Cardiac septum (tissue), 1 donor: Measurements from ENCODE around the gene VAV2. TPM values are rescaled to one million over a fixed set of nuclear protein-coding genes. Genes with fewer than 3 reads are reported as not detected.
"Not testable (repeated sequence)": the region's sequence is repeated elsewhere in the genome, so short reads cannot be mapped to it uniquely, and the experiment has no call there.

Experiments used
- DNase-seq: peaks from one replicate; pipeline ENCODE4 v3.0.0-alpha.2; 2020; ENCODE audit warnings: low spot score
- intact Hi-C: fragments of 100-400 bp; cut with DNase I; formaldehyde crosslinking; loops from one replicate; pipeline ENCODE4 v1.14.0; 2022
- total RNA-seq: library from RNA; stranded (reverse); fragmentation: NEBNext Ultra II Directional; extraction: Animal tissue kit (Norgen Biotek cat#: 25700); gene quantifications from one replicate; pipeline ENCODE4 v1.2.1, GENCODE V29; 2021
- donor health status: DM: no; HTN: no; CAD: no.

VAV2 gene
- total RNA-seq, 1 donor from 2014 or later = 8.1 TPM

DNA sequence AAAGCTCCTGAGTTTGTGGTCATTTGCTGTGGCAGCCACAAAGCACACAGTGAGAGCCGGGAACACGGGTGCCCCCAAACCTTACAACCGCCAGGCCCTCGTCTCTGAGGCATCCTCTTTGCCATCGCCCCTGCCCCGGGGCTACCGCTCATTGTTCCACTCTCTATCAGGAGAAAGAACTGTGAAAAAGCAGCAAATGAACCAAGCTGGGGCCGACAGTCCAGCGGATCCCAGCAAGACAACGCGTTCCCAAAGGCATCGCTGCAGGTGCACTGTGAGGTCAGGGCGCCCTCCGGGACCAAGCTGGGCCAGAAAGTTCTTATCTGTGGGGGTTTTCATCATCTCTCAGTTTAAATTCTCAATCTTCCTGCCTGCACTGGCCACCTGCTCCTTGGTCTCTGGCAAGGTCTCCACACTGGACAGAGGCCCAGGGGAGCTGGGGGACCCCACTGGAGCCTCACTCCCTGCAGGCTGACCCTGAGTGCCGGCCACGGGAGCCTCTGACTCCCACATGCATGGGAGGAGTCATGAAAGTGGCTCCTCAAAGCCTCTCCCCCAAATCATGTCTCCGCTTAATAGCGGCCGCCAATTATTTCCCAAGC lies 32.1 kb downstream of the VAV2 start:
- intact Hi-C loops = no loop called here

GRCh38 chr9:133959171-133959570 lies 33.0 kb downstream of the VAV2 start:
- intact Hi-C loops = no loop called here
- DNase-seq = no peak

More for the DNA sequence above, 32.1 kb downstream of the VAV2 start:
- DNase-seq = no peak

DNA sequence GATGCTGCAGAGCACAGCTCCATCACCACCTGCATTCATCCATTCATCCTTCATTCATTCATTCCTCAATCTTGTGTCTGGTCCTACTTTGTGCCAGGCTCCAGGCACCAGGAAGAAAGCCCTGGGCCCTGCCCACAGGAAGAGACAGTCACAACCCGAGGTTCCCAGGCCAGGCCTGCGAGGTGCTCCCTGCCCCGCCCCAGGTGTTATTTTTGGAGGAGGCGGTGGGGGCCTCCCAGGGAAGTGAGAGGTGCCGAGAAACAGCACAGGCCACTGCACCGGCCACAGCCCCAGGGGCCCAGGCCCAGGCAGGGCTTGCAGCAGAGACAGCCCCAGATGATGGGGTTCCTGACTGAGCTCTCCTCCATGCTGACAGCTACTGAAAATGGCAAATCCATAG lies 33.4 kb downstream of the VAV2 start:
- no peak for DNase-seq
- intact Hi-C loops = no loop called here

- intact Hi-C loops = not testable (repeated sequence)
Observed at GRCh38 chr9:133957772-133958171, 34.4 kb downstream of the VAV2 start.

DNA sequence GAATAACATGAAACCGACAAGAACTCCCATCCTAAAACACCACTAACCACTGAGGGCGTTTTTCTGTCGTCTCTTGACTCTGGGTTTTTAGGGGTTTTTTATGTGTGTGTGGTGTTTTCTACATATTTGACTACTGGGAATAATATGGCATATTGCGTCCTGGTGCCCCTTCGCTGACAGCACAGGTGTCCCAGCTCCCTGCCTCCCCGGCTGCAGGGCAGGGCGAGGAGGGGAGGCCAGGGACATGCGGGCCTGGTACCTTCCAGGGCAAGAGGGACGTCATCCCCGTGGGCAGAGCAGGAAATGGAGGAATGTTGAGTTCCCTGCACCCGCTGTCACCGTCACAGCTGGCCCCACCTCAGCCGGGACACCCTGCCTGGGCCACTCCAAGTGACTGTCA lies 34.8 kb downstream of the VAV2 start:
- DNase-seq = no peak
- intact Hi-C loops = no loop called here

More at GRCh38 chr9:133957772-133958171, 34.4 kb downstream of the VAV2 start:
- not testable (repeated sequence) for DNase-seq

- no peak for DNase-seq
- intact Hi-C loops = no loop called here
Observed at GRCh38 chr9:133956520-133957076, 35.5 kb downstream of the VAV2 start.

- intact Hi-C loops = no loop called here
Observed at GRCh38 chr9:133955821-133956411, 36.2 kb downstream of the VAV2 start.

GRCh38 chr9:133954862-133955529 lies 37.1 kb downstream of the VAV2 start:
- intact Hi-C loops = no loop called here
- no peak for DNase-seq

More at GRCh38 chr9:133955821-133956411, 36.2 kb downstream of the VAV2 start:
- DNase-seq = no peak

DNA sequence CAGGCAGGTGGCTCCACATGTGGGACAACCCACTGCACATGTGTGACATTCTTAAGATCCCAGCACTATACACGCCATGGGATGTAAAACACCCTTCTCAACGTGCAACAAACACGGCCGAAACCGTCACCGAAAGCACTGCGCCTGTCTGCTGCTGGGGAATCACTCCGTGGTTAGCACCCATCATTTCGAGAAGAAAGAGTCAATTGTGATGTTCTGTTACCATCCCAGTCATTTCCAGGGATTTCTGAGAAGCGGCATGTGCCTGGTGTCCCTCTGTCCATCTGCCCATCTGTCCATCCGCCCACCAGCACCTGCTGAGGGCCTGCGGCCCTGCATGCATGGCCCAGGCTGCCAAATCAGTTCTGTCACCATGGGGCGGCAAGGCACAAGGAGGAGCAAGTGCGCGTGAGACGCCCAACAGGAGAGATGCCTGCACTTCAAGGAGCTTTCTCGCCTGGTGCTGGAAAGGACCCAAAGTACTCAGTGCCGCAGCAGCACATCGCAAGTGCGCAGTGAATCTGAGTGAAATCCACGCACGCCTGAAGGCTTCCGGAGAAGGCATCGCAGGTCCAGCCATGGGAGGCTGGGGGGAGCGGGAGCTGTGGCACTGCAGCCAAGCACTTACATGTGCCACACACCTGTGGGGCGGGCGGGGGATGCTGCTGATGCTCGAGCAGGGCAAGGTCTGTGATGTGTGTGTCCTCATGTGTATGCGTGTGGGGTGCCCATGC lies 38.0 kb downstream of the VAV2 start:
- intact Hi-C loops = no loop called here

DNA sequence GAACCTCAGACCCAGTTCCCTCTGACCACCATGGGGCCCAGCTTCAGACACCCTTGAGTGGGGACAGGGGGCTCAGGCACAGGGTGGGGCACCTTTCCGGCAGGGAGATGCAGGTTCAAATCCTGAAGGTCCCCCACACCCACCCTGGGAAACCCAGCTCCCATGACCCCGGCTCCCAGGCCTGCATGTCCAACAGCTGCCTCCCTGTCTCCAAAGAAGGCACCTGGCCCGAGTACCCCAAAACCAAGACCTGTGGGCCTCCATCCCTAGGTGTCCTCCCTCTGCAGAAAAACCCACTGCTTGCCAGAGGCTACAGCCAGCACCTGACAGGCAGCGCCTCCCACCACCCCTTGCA lies 38.5 kb downstream of the VAV2 start:
- no peak for DNase-seq
- intact Hi-C loops = no loop called here

More for the DNA sequence above, 38.0 kb downstream of the VAV2 start:
- no peak for DNase-seq

DNA sequence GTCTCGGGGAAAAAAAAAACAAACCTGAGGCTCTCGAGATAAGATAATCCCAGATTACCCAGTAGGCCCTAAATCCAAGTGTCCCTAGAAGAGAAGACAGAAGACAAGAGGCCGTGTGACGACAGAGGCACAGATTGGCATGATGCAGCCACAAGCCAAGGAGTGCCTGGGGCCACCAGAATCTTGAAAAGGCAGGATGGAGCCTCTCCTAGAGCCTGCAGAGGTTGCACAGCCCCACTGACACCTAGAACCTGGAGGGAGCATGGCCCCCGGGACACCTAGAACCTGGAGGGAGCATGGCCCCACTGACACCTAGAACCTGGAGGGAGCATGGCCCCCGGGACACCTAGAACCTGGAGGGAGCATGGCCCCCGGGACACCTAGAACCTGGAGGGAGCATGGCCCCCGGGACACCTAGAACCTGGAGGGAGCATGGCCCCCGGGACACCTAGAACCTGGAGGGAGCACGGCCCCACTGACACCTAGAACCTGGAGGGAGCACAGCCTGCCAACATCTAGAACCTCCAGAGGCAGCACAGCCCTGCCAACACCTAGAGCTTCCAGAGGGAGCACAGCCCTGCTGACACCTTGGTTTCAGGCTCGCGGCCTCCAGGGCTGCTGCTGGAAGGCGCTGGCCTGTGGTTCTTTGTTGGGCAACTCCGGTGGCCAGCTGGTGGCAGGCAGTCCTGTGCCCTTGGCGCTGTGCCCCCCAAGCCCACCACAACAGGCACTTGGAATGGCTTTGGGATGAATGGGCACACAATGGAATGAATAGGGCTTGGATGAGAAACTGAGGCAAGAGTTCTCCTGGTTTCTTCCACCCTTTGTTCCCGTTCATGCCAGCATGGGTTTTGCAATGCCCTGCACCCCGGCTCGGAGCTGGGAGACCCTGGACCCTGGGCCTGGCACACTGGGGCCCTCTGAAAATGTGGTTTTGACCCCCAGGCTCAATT lies 39.2 kb downstream of the VAV2 start:
- no peak for DNase-seq
- intact Hi-C loops = no loop called here

DNA sequence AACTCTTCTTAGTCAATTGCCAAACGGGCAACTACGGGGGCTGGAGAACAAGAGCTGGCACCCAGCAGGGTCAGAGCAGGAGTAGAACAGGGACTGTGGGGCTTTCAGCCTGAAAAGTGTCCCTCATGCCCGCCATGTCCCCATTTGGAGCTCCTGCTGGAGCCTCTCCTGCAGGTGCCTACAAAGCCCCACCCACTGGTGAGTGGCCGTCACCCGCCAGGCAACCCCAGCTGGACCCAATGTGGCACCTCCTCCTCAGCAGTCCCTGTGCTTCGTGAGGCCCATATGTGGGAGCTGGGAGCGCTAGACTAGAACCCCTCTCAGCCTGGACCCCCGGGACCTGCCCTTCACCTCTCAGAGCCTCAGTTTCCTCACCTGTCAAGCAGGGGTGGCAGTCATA lies 40.9 kb downstream of the VAV2 start:
- no peak for DNase-seq
- intact Hi-C loops = no loop called here

GRCh38 chr9:133950629-133951111 lies 41.5 kb downstream of the VAV2 start:
- intact Hi-C loops = no loop called here
- DNase-seq = no peak

DNA sequence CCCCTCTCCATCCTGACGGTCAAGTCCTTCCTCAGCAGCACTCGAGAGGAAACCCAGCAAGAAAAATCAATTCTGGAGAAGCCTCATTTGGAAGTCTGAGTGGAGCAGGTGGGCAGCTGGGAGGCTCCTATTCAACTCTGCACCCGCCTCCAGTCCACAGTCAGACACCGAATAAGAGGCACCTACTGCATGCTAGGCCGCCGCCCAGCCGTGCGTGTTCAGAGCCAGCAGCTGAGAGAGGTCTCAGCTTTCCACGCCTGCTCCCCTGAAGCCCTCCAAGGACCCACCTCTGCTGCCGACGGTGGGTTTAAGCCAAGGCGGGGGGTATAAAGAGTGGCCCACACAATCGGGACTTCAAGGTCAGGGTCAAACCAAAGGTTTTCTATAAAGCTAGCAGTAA lies 41.9 kb downstream of the VAV2 start:
- intact Hi-C loops = no loop called here
- DNase-seq = no peak

DNA sequence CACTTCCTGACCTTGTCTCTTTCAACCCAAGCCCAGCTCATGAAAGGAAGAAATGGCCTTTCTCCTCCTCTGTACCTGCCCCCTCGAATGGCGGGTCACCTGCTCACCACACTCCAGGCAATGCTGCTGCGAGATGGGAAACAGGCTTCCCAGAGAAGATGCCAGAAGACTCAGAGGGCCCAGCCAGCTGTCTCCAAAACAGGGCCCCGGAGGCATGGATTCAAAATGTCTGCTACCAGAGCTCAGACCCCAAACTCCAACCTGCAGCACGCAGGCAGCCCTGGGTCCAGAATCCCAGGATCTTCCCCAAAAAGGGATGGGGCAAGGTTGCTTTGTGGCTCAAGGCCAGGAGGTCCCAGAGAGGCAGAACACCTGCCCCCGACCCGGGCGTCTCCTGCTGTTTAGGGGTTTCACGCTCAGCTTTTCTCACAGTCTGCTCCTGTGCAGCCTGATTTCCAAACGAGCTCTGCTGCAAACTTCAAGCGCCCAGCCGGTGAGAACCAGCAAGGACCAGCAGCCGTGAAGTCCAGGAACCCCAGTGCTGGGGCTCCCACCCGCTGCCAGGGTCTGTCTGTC lies 42.5 kb downstream of the VAV2 start:
- intact Hi-C loops = no loop called here
- DNase-seq = no peak

DNA sequence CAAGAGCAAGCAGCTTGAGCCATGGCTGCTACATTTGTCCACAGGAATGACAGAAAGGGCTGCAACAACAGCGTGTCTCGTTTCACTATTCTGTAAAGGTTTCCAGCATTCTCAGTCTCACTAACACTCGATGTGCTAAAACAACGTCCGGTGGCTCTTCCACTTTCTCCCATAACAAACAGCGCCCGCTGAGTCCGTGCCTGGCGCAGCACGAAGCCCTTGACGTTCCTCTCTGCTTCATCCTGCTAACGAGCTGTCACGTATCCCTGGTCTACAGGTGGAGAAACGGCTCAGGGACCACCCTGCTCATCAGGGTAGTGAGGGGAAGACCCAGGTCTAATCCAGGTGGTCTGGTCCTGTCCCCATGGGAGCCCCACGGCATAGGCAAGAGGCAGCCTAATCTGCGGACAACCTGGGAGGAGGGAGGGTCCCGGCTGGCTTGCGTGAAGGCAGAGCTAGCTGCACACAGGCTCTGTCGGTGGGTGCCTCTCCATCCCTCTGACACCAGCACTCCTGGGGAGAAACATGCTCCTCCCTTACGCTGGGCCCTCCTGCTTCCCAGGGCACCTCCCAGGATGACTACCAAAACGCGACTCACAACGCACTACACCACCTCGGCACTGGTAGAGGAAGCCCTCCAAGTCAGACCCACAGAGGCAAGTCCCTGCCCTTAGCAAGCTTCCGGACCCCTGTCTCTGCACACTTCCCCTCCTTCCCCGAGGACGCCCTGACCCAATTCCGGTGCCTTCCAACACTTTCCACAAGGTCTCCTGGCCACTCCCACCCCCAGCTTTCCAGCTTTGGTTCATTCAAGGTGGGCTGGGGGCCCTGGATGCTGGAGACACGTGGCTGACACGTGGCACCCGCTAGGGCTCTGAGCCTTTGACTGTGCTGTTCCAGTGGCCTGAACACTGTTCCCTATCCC lies 43.3 kb downstream of the VAV2 start:
- no peak for DNase-seq

GRCh38 chr9:133948131-133948530 lies 44.0 kb downstream of the VAV2 start:
- intact Hi-C loops = no loop called here
- DNase-seq = no peak

More for the DNA sequence above, 43.3 kb downstream of the VAV2 start:
- intact Hi-C loops = no loop called here
